Measurements from ENCODE around the gene LUC7L3.

The LUC7L3 gene

DNA sequence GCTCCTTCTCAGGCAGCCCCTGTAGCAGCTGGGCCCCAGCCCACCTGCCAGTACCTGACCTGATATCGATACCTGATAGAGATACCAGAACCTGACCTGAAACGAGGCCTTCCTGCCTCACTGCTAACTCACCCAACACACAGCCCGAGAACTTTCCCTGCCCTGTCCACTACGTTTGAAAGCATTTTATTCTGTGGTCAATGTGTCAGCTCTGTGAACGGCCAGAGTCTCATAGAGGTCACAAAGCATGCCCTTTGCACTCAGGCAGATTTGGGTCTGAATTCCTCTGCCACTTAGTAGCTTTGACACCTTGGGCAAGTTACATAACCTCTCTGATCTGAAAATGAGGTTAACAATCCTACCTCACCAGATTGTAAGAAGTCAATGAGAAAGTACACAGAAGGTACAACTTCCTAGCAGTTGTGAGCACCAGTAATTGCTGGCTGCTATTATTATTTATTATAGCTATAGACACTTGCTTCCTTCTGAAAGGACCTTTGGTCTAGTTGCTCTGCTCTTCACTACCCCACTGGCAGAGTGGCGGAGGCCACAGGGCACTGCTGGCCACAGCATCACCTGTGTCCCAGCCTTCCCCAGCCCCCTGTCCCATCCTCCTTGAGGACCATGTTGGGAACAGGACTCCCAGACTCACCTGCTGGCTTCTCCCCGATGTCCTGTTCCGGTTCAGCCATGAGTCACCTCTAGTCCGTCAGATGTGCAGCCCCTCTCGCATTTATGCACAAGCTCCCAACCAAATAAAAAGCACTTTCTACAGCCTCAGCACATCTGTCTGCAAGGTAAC, 47.0 kb downstream of the LUC7L3 start:
- TF ChIP-seq YY1 (IDR thresholded peaks at IDR 0.05; ENCODE audit: insufficient read depth, insufficient read length) (no peak), SUZ12 (IDR thresholded peaks at IDR 0.05; ENCODE audit: extremely low read depth, insufficient read depth, insufficient read length) (no peak), ZNF274 (IDR thresholded peaks at IDR 0.05; ENCODE audit: low read depth, low read length) (no peak)
- Histone ChIP-seq H3K4me1 (ENCODE audit: insufficient read depth, insufficient read length) (peaks cover 3% of the 10 kb centered on the region), H3K9me3 (ENCODE audit: insufficient read depth, low read length) (no peaks in the 10 kb centered on the region), H3K9ac (ENCODE audit: insufficient read length, low read depth) (no peak overlapping the region), H3K27me3 (ENCODE audit: insufficient read depth, insufficient read length) (no peaks in the 10 kb centered on the region), H3K36me3 (ENCODE audit: insufficient read depth, insufficient read length, low read length) (no peaks in the 10 kb centered on the region), H3K4me3 (ENCODE audit: insufficient read length, low read depth) (no peak overlapping the region)
- DNase-seq (ENCODE audit: low read depth, low spot score) = no peak

DNA sequence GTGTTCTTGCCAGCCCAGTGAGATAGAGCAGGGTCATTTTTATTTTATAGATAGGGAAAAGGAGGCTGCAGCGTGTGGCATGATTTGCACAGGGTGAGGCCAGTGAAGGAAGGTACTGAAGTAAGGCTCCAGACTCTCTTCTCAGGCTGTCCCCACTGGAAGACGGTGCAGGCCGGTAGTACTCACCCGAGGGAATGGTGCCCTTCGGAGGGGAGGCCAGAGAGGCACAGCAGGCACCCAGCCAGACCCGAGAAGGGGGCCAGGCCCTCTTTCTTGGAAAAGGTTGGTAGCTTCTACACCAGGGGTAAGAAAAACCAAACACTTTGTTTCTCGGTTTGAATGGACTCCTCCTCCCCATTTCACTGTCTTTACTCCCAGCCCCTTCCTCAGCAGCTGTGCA, 47.6 kb downstream of the LUC7L3 start:
- TF ChIP-seq ZNF274 (IDR thresholded peaks at IDR 0.05; ENCODE audit: low read depth, low read length) = no peak
- TF ChIP-seq YY1 (IDR thresholded peaks at IDR 0.05; ENCODE audit: insufficient read depth, insufficient read length) = no peak
- TF ChIP-seq SUZ12 (IDR thresholded peaks at IDR 0.05; ENCODE audit: extremely low read depth, insufficient read depth, insufficient read length) = no peak

DNA sequence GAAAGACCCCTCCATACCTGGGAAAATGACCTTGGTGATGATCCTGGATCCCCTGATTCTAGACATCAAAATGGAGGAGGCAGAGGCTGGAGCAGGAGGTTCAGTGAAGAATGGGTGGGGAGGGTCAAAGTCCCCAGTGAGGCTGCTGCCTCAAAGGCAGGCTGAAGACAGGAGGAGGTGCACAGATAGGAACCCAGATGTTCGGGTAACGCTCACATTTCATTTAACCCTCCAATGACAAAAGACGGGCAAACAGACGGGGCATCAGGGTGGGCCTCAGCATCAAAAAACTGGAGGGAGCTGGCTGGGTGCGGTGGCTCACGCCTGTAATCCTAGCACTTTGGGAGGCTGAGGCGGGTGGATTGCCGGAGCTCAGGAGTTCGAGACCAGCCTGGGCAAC, 48.0 kb downstream of the LUC7L3 start, which contains the start of gene ANKRD40CL:
ANKRD40CL (minus strand) TSS at position 73 of the 400 bp plus-strand sequence. CDS start 605 bp downstream, outside the sequence.
- no peak for TF ChIP-seq SUZ12 (IDR thresholded peaks at IDR 0.05; ENCODE audit: extremely low read depth, insufficient read depth, insufficient read length)
- TF ChIP-seq ZNF274 (IDR thresholded peaks at IDR 0.05; ENCODE audit: low read depth, low read length) = no peak
- no peak for TF ChIP-seq YY1 (IDR thresholded peaks at IDR 0.05; ENCODE audit: insufficient read depth, insufficient read length)
- H3K36me3 ChIP-seq (ENCODE audit: insufficient read depth, insufficient read length, low read length) = no peaks in the 10 kb centered on the region
- H3K9ac ChIP-seq (ENCODE audit: insufficient read length, low read depth) = no peak within 1 kb of the TSS
- H3K4me1 ChIP-seq (ENCODE audit: insufficient read depth, insufficient read length) = peaks cover 5% of the 10 kb centered on the region
- DNase-seq (ENCODE audit: low read depth, low spot score) = no peak
- no peaks in the 10 kb centered on the region for H3K9me3 ChIP-seq (ENCODE audit: insufficient read depth, low read length)
- no peak within 1 kb of the TSS for H3K4me3 ChIP-seq (ENCODE audit: insufficient read length, low read depth)
- no peaks in the 10 kb centered on the region for H3K27me3 ChIP-seq (ENCODE audit: insufficient read depth, insufficient read length)

More for the DNA sequence above, 47.6 kb downstream of the LUC7L3 start:
- no peaks in the 10 kb centered on the region for H3K36me3 ChIP-seq (ENCODE audit: insufficient read depth, insufficient read length, low read length)
- no peaks in the 10 kb centered on the region for H3K9me3 ChIP-seq (ENCODE audit: insufficient read depth, low read length)
- H3K4me3 ChIP-seq (ENCODE audit: insufficient read length, low read depth) = no peak overlapping the region
- no peak overlapping the region for H3K9ac ChIP-seq (ENCODE audit: insufficient read length, low read depth)
- no peak for DNase-seq (ENCODE audit: low read depth, low spot score)
- H3K4me1 ChIP-seq (ENCODE audit: insufficient read depth, insufficient read length) = peaks cover 3% of the 10 kb centered on the region
- H3K27me3 ChIP-seq (ENCODE audit: insufficient read depth, insufficient read length) = no peaks in the 10 kb centered on the region

DNA sequence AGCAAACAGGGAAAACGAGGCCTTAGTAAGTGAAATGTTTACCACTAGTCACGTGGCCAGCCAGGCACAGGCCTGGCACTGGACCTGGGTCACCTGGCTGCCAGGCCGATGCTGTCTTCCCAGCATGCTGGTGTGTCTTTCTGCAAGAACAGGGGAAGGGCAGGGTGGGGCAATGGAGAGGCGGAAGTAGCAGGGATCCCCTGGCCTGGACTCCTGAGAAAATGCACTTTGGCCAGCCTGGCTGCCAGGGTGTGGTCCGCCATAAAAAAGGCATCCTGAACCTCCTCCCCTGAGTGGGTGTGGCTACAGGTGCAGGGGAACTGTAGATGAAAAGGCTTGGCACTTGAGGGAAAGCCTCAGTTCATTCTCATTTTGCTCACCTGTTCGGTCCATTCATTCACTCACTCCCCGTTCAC, 49.0 kb downstream of the LUC7L3 start:
- TF ChIP-seq YY1 (IDR thresholded peaks at IDR 0.05; ENCODE audit: insufficient read depth, insufficient read length) = no peak
- TF ChIP-seq ZNF274 (IDR thresholded peaks at IDR 0.05; ENCODE audit: low read depth, low read length) = no peak
- no peak for TF ChIP-seq SUZ12 (IDR thresholded peaks at IDR 0.05; ENCODE audit: extremely low read depth, insufficient read depth, insufficient read length)
- no peaks in the 10 kb centered on the region for H3K36me3 ChIP-seq (ENCODE audit: insufficient read depth, insufficient read length, low read length)
- H3K4me1 ChIP-seq (ENCODE audit: insufficient read depth, insufficient read length) = peaks cover 5% of the 10 kb centered on the region
- no peaks in the 10 kb centered on the region for H3K9me3 ChIP-seq (ENCODE audit: insufficient read depth, low read length)
- H3K4me3 ChIP-seq (ENCODE audit: insufficient read length, low read depth) = no peak overlapping the region
- DNase-seq (ENCODE audit: low read depth, low spot score) = no peak
- no peaks in the 10 kb centered on the region for H3K27me3 ChIP-seq (ENCODE audit: insufficient read depth, insufficient read length)
- H3K9ac ChIP-seq (ENCODE audit: insufficient read length, low read depth) = no peak overlapping the region

DNA sequence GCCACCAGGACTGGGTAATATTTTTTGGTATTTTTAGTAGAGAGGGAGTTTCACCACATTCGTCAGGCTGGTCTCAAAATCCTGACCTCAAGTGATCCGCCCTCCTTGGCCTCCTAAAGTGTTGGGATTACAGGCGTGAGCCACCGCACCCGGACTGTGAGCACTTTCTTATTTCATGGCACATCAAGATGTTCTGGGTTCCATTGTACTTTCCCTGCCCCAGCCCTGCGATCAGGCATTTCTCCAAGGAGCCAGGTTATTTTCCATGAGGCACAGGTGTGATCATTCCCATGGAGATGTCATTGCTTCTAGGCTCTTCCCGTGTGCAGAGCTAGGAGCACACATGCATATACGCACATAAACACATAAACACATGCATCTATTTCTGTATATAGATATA, 50.5 kb downstream of the LUC7L3 start:
- Histone ChIP-seq H3K36me3 (ENCODE audit: insufficient read depth, insufficient read length, low read length) (no peaks in the 10 kb centered on the region), H3K4me1 (ENCODE audit: insufficient read depth, insufficient read length) (peaks cover 5% of the 10 kb centered on the region), H3K9me3 (ENCODE audit: insufficient read depth, low read length) (no peaks in the 10 kb centered on the region), H3K27me3 (ENCODE audit: insufficient read depth, insufficient read length) (no peaks in the 10 kb centered on the region), H3K4me3 (ENCODE audit: insufficient read length, low read depth) (no peak overlapping the region), H3K9ac (ENCODE audit: insufficient read length, low read depth) (no peak overlapping the region)
- no peak for DNase-seq (ENCODE audit: low read depth, low spot score)
- TF ChIP-seq YY1 (IDR thresholded peaks at IDR 0.05; ENCODE audit: insufficient read depth, insufficient read length) = no peak
- TF ChIP-seq SUZ12 (IDR thresholded peaks at IDR 0.05; ENCODE audit: extremely low read depth, insufficient read depth, insufficient read length) = no peak
- TF ChIP-seq ZNF274 (IDR thresholded peaks at IDR 0.05; ENCODE audit: low read depth, low read length) = no peak

DNA sequence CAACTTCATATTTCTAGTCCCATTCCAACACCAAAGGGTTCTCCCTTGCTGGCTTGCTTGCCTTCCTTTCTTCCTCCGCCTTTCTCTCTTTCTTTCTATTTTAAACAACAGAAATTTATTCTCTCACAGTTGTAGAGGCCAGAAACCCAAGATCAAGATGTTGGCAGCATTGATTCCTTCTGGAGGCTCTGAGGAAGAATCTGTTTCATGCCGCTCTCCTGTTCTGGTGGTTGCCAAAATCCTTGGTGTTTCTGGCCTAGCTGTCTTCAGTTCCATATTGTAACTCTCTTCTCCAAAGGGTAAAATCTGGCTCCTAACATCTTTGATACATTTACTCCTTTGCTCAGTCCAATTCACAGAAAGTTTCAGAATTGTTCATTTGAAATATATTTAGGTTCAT, 50.9 kb downstream of the LUC7L3 start:
- no peak for TF ChIP-seq YY1 (IDR thresholded peaks at IDR 0.05; ENCODE audit: insufficient read depth, insufficient read length)
- no peak for TF ChIP-seq SUZ12 (IDR thresholded peaks at IDR 0.05; ENCODE audit: extremely low read depth, insufficient read depth, insufficient read length)
- no peak for TF ChIP-seq ZNF274 (IDR thresholded peaks at IDR 0.05; ENCODE audit: low read depth, low read length)
- Histone ChIP-seq H3K9ac (ENCODE audit: insufficient read length, low read depth) (no peak overlapping the region), H3K9me3 (ENCODE audit: insufficient read depth, low read length) (no peaks in the 10 kb centered on the region), H3K4me1 (ENCODE audit: insufficient read depth, insufficient read length) (peaks cover 5% of the 10 kb centered on the region), H3K27me3 (ENCODE audit: insufficient read depth, insufficient read length) (no peaks in the 10 kb centered on the region), H3K36me3 (ENCODE audit: insufficient read depth, insufficient read length, low read length) (no peaks in the 10 kb centered on the region), H3K4me3 (ENCODE audit: insufficient read length, low read depth) (no peak overlapping the region)
- DNase-seq (ENCODE audit: low read depth, low spot score) = no peak

DNA sequence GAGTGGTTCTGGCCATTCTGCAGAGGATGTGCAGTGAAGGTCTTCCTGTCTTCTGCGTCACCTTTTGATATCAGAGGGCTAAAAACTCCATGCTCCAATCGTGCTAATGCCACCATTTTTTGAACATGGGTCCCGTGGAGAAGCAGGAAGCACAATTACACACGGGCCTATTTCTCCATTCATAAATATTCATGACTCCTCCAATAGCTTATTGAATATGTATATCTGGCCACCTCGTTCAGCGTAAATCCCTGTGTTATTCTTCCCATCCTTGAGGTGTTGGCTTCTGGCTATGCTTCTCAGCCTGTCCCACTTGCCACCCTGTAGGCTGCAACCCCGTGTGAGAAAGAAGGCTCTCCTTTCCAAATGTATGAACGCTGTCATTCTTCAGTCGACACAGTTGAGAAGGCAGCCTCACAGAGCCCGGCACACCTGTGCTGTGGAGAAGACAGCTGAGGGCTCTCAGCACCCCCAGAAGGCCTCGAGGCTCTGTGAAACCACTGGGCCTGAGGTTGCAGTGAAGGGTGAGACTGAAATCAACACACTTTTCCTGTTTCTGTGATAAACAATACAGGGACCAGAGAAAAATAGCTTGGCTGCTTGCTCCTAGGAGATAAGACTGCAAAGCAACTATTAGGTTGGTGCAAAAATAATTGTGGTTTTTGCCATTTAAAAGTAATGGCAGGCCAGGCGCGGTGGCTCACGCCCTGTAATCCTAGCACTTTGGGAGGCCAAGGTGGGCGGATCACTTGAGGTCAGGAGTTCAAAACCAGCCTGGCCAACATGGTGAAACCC, 52.8 kb downstream of the LUC7L3 start:
- Histone ChIP-seq H3K36me3 (ENCODE audit: insufficient read depth, insufficient read length, low read length) (no peaks in the 10 kb centered on the region), H3K4me3 (ENCODE audit: insufficient read length, low read depth) (no peak overlapping the region), H3K4me1 (ENCODE audit: insufficient read depth, insufficient read length) (peaks cover 5% of the 10 kb centered on the region), H3K27me3 (ENCODE audit: insufficient read depth, insufficient read length) (no peaks in the 10 kb centered on the region), H3K9me3 (ENCODE audit: insufficient read depth, low read length) (no peaks in the 10 kb centered on the region), H3K9ac (ENCODE audit: insufficient read length, low read depth) (no peak overlapping the region)
- no peak for DNase-seq (ENCODE audit: low read depth, low spot score)
- TF ChIP-seq YY1 (IDR thresholded peaks at IDR 0.05; ENCODE audit: insufficient read depth, insufficient read length) = no peak
